HUES64 (cell line): ENCODE data around the gene DBR1. TPM values are rescaled to one million over a fixed set of nuclear protein-coding genes. Genes with fewer than 3 reads are reported as not detected.

ENCODE experiments used
- H3K27ac ChIP-seq: 2 replicates; pipeline ENCODE4 v1.7.0; 2013; ENCODE audit warnings: low read depth, low read length, inconsistent platforms
- H3K27me3 ChIP-seq: 2 replicates; pipeline ENCODE4 v1.6.1; 2013; ENCODE audit warnings: mild to moderate bottlenecking, low read length; ENCODE audit not compliant: insufficient read depth
- H3K36me3 ChIP-seq: 2 replicates; pipeline ENCODE4 v1.6.1; 2013; ENCODE audit warnings: mild to moderate bottlenecking, low read length; ENCODE audit not compliant: insufficient read depth
- H3K4me1 ChIP-seq: 2 replicates; pipeline ENCODE4 v1.6.1; 2013; ENCODE audit warnings: mild to moderate bottlenecking, low read length, moderate library complexity; ENCODE audit not compliant: insufficient read depth
- H3K4me3 ChIP-seq: 2 replicates; pipeline ENCODE4 v1.5.1; 2013; ENCODE audit warnings: mild to moderate bottlenecking, low read length, moderate library complexity
- H3K9ac ChIP-seq: 2 replicates; pipeline ENCODE4 v1.6.1; 2013; ENCODE audit warnings: mild to moderate bottlenecking, low read depth, low read length
- H3K9me3 ChIP-seq: 2 replicates; pipeline ENCODE4 v1.6.1; 2013; ENCODE audit warnings: low read depth, low read length; ENCODE audit not compliant: insufficient read depth
- WGBS: fragments of 150-250, 120-280 bp; methylation state at CpG from one replicate; pipeline ENCODE4 v1.1.7; 2013; ENCODE audit warnings: missing lambda C conversion rate; 5-methylcytosine and 5-hydroxymethylcytosine counted together
- polyA plus RNA-seq, 2 experiments: library from polyadenylated mRNA; stranded (reverse); fragments of 50-300 nt; gene quantifications; one replicate each; pipeline ENCODE4 v1.2.3, GENCODE V29; 2013

Gene DBR1
- polyA plus RNA-seq (2013, experiment 1 of 2) = 14.6 TPM
- polyA plus RNA-seq (2013, experiment 2 of 2) = 16.7 TPM

- Histone ChIP-seq H3K4me1 (no peaks in the 10 kb centered on the region), H3K9me3 (no peaks in the 10 kb centered on the region), H3K4me3 (peak within 1 kb of the TSS; percentile 82), H3K36me3 (peaks cover 36% of the 10 kb centered on the region), H3K9ac (peak within 1 kb of the TSS; percentile 92), H3K27me3 (peaks cover 6% of the 10 kb centered on the region; the same call in 1 of the 2 replicates), H3K27ac (peak within 1 kb of the TSS; percentile 74; the same call in 1 of the 2 replicates)
- under 1% methylated on average over 37 of the region's 38 CpGs for WGBS
Measured at GRCh38 chr3:138174421-138175131, at the start of gene DBR1. Gene DBR1, minus strand, starts transcription at chr3:138174921. Its CDS starts 126 bp downstream, at chr3:138174795.

- Histone ChIP-seq H3K4me1 (peaks cover 17% of the 10 kb centered on the region), H3K27ac (no peak overlapping the region), H3K9me3 (no peaks in the 10 kb centered on the region), H3K4me3 (no peak overlapping the region), H3K9ac (no peak overlapping the region), H3K36me3 (peaks cover 61% of the 10 kb centered on the region), H3K27me3 (no peaks in the 10 kb centered on the region)
- WGBS = 93% methylated on average over 2 of the region's 2 CpGs
Measured at GRCh38 chr3:138222942-138223287, 48.2 kb upstream of the DBR1 start.

- Histone ChIP-seq H3K4me3 (no peak overlapping the region), H3K27ac (no peak overlapping the region), H3K4me1 (peaks cover 17% of the 10 kb centered on the region), H3K9ac (no peak overlapping the region), H3K36me3 (peaks cover 57% of the 10 kb centered on the region), H3K9me3 (no peaks in the 10 kb centered on the region), H3K27me3 (no peaks in the 10 kb centered on the region)
- 100% methylated on average over 1 of the region's 2 CpGs for WGBS
Measured at GRCh38 chr3:138222131-138222941, 47.6 kb upstream of the DBR1 start.

GRCh38 chr3:138220788-138221187 is 46.1 kb upstream of the DBR1 start:
- WGBS = over 99% methylated on average over 3 of the region's 4 CpGs
- H3K36me3 ChIP-seq = peaks cover 52% of the 10 kb centered on the region

GRCh38 chr3:138220242-138220641 is 45.5 kb upstream of the DBR1 start:
- no peaks in the 10 kb centered on the region for H3K27me3 ChIP-seq

More at GRCh38 chr3:138220788-138221187, 46.1 kb upstream of the DBR1 start:
- no peak overlapping the region for H3K27ac ChIP-seq
- no peaks in the 10 kb centered on the region for H3K9me3 ChIP-seq
- H3K9ac ChIP-seq = no peak overlapping the region
- H3K4me1 ChIP-seq = peaks cover 17% of the 10 kb centered on the region
- H3K27me3 ChIP-seq = no peaks in the 10 kb centered on the region
- no peak overlapping the region for H3K4me3 ChIP-seq

GRCh38 chr3:138219255-138219654 is 44.5 kb upstream of the DBR1 start:
- 87% methylated on average over 1 of the region's 1 CpG for WGBS
- peaks cover 17% of the 10 kb centered on the region for H3K4me1 ChIP-seq
- no peak overlapping the region for H3K4me3 ChIP-seq
- H3K36me3 ChIP-seq = peaks cover 37% of the 10 kb centered on the region
- no peak overlapping the region for H3K9ac ChIP-seq
- no peak overlapping the region for H3K27ac ChIP-seq
- no peaks in the 10 kb centered on the region for H3K9me3 ChIP-seq
- no peaks in the 10 kb centered on the region for H3K27me3 ChIP-seq

More at GRCh38 chr3:138220242-138220641, 45.5 kb upstream of the DBR1 start:
- 93% methylated on average over 1 of the region's 1 CpG for WGBS
- peaks cover 17% of the 10 kb centered on the region for H3K4me1 ChIP-seq
- H3K4me3 ChIP-seq = no peak overlapping the region
- H3K36me3 ChIP-seq = peaks cover 47% of the 10 kb centered on the region
- no peak overlapping the region for H3K9ac ChIP-seq
- H3K27ac ChIP-seq = no peak overlapping the region
- no peaks in the 10 kb centered on the region for H3K9me3 ChIP-seq

- Histone ChIP-seq H3K27me3 (no peaks in the 10 kb centered on the region), H3K9me3 (no peaks in the 10 kb centered on the region), H3K9ac (no peak overlapping the region), H3K27ac (no peak overlapping the region), H3K36me3 (peaks cover 12% of the 10 kb centered on the region), H3K4me3 (no peak overlapping the region), H3K4me1 (peaks cover 34% of the 10 kb centered on the region)
- 92% methylated on average over 7 of the region's 7 CpGs for WGBS
Measured at GRCh38 chr3:138213398-138214085, 38.8 kb upstream of the DBR1 start.

- Histone ChIP-seq H3K27me3 (no peaks in the 10 kb centered on the region), H3K27ac (peak overlapping the region; percentile 61), H3K4me3 (no peak overlapping the region), H3K9ac (no peak overlapping the region), H3K9me3 (no peaks in the 10 kb centered on the region), H3K36me3 (peaks cover 3% of the 10 kb centered on the region), H3K4me1 (peaks cover 34% of the 10 kb centered on the region)
- 66% methylated on average over 3 of the region's 3 CpGs for WGBS
Measured at GRCh38 chr3:138210528-138210927, 35.8 kb upstream of the DBR1 start.

GRCh38 chr3:138206196-138206595 is 31.5 kb upstream of the DBR1 start:
- peaks cover 28% of the 10 kb centered on the region for H3K4me1 ChIP-seq
- H3K27me3 ChIP-seq = no peaks in the 10 kb centered on the region
- no peak overlapping the region for H3K9ac ChIP-seq
- no peaks in the 10 kb centered on the region for H3K36me3 ChIP-seq
- H3K9me3 ChIP-seq = no peaks in the 10 kb centered on the region
- no peak overlapping the region for H3K27ac ChIP-seq
- H3K4me3 ChIP-seq = no peak overlapping the region
- WGBS = 92% methylated on average over 2 of the region's 2 CpGs

- peaks cover 21% of the 10 kb centered on the region; the same call in 1 of the 2 replicates for H3K4me1 ChIP-seq
- 87% methylated on average over 5 of the region's 5 CpGs for WGBS
- no peaks in the 10 kb centered on the region for H3K36me3 ChIP-seq
- H3K4me3 ChIP-seq = no peak overlapping the region
- H3K27ac ChIP-seq = no peak overlapping the region
- H3K9me3 ChIP-seq = no peaks in the 10 kb centered on the region
- H3K27me3 ChIP-seq = no peaks in the 10 kb centered on the region
- no peak overlapping the region for H3K9ac ChIP-seq
Measured at GRCh38 chr3:138205527-138205926, 30.8 kb upstream of the DBR1 start.

GRCh38 chr3:138203938-138204337 is 29.2 kb upstream of the DBR1 start:
- Histone ChIP-seq H3K36me3 (no peaks in the 10 kb centered on the region), H3K9ac (no peak overlapping the region), H3K27me3 (no peaks in the 10 kb centered on the region), H3K4me1 (peaks cover 6% of the 10 kb centered on the region; the same call in 1 of the 2 replicates), H3K4me3 (no peak overlapping the region), H3K9me3 (no peaks in the 10 kb centered on the region), H3K27ac (no peak overlapping the region)
- 92% methylated on average over 4 of the region's 4 CpGs for WGBS
